K562 (cell line): ENCODE data around the gene AFF1. TPM values are rescaled to one million over a fixed set of nuclear protein-coding genes. Genes with fewer than 3 reads are reported as not detected.

Experiments
- ATAC-seq: fragments of 200-7000 bp; cut with Tn5 transposase; 3 replicates; pipeline ENCODE4 v1.9.1; 2020; ENCODE audit warnings: moderate library complexity
- BruUV-seq: library from RNA; stranded (reverse); fragments of 400-500 nt; replicated peaks from 2 replicates; lab custom pipeline; 2021; lab: Mats Ljungman, UMichigan
- CTCF ChIA-PET: fragments of 300-600 bp; formaldehyde crosslinking; extraction: SDS; loops from one replicate; lab custom pipeline; 2021; ENCODE audit warnings: low intra/inter-chr PET ratio; lab: Yijun Ruan, JAX
- POLR2A ChIA-PET: fragments of 300-600, 350-650 bp; sonication (Branson Sonifier 250); formaldehyde crosslinking; extraction: SDS; loops from one replicate; lab custom pipeline; 2021; ENCODE audit warnings: antibody characterized with exemption, inconsistent platforms; lab: Yijun Ruan, JAX
- DNase-seq, 4 experiments: peaks; one replicate each; pipeline versions ENCODE4 v3.0.0 to v3.0.0-alpha.2; 2011 to 2018; ENCODE audit warnings: low spot score in 3 of 4, mixed read lengths in 3 of 4; ENCODE audit errors: extremely low read depth in 1 of 4
- FAIRE-seq: peaks from 2 replicates; lab custom pipeline; 2011; peaks lifted over from hg19 to GRCh38; lab: Jason Lieb, UNC
- H2AFZ ChIP-seq: 2 replicates; pipeline ENCODE4 v1.6.0; 2011; ENCODE audit warnings: low read depth, low read length, control low read depth, inconsistent platforms
- H3K27ac ChIP-seq: fragments of 200-600 bp; 3 replicates; pipeline ENCODE4 v1.8.0; 2011; ENCODE audit warnings: low read depth, mild to moderate bottlenecking, control low read depth, inconsistent platforms, low read length, moderate library complexity, mixed read lengths; ENCODE audit errors: extremely low read depth
- H3K27me3 ChIP-seq, 2 experiments: fragments of 300-600 bp in 1 of 2; 2 replicates in 1 of 2; 3 replicates in 1 of 2; pipeline versions ENCODE4 v1.6.0 to v1.8.0; 2011; ENCODE audit warnings: inconsistent platforms in 2 of 2, low read length in 2 of 2, mild to moderate bottlenecking in 1 of 2, mixed read lengths in 1 of 2, moderate library complexity in 1 of 2; ENCODE audit not compliant: control insufficient read depth in 2 of 2, insufficient read depth in 2 of 2
- H3K36me3 ChIP-seq: fragments of 300-600 bp; 3 replicates; pipeline ENCODE4 v1.8.0; 2011; ENCODE audit warnings: mild to moderate bottlenecking, low read length, inconsistent platforms; ENCODE audit not compliant: control insufficient read depth, insufficient read depth
- H3K4me1 ChIP-seq, 2 experiments: fragments of 200-600 bp in 1 of 2; replicated peaks in 1 of 2; 2 replicates in 1 of 2; 3 replicates in 1 of 2; pipeline versions ENCODE4 v1.5.1 to v1.8.0; 2011; ENCODE audit warnings: inconsistent platforms in 2 of 2, low read length in 2 of 2, mild to moderate bottlenecking in 1 of 2, mixed read lengths in 1 of 2, moderate library complexity in 1 of 2; ENCODE audit not compliant: control insufficient read depth in 2 of 2, insufficient read depth in 2 of 2
- H3K4me2 ChIP-seq: 2 replicates; pipeline ENCODE4 v1.6.1; 2011; ENCODE audit warnings: low read length, control low read depth, inconsistent platforms, mixed read lengths; ENCODE audit not compliant: insufficient read depth
- H3K4me3 ChIP-seq: fragments of 200-600 bp; sonication (generic), shearing (Covaris generic); 2 replicates; pipeline ENCODE4 v1.5.1; 2016; ENCODE audit warnings: control low read depth, inconsistent platforms
- H3K79me2 ChIP-seq: fragments of 200-600 bp; 3 replicates; pipeline ENCODE4 v1.8.0; 2011; ENCODE audit warnings: low read length, inconsistent platforms; ENCODE audit not compliant: control insufficient read depth, insufficient read depth
- H3K9ac ChIP-seq, 2 experiments: 2 replicates each; pipeline versions ENCODE4 v1.6.0 to v1.6.1; 2011; ENCODE audit warnings: low read depth in 2 of 2, low read length in 2 of 2, control low read depth in 1 of 2, inconsistent platforms in 1 of 2, mild to moderate bottlenecking in 1 of 2, mixed read lengths in 1 of 2; ENCODE audit not compliant: insufficient read depth in 1 of 2
- H3K9me1 ChIP-seq: one replicate; pipeline ENCODE4 v1.6.0; 2011; ENCODE audit warnings: inconsistent platforms, mild to moderate bottlenecking, low read length, moderate library complexity; ENCODE audit not compliant: control insufficient read depth, insufficient read depth
- H3K9me3 ChIP-seq: replicated peaks from 2 replicates; pipeline ENCODE4 v1.5.1; 2011; ENCODE audit warnings: low read depth, low read length, inconsistent platforms; ENCODE audit not compliant: control insufficient read depth, insufficient read depth
- H4K20me1 ChIP-seq: replicated peaks from 2 replicates; pipeline ENCODE4 v1.6.1; 2011; ENCODE audit warnings: low read length, inconsistent platforms, mixed read lengths; ENCODE audit not compliant: control insufficient read depth, insufficient read depth
- ADNP ChIP-seq: fragments of 200-800 bp; sonication (Bioruptor generic); IDR thresholded peaks from 2 replicates; pipeline ENCODE4 v1.6.1; 2016; ENCODE audit warnings: missing genetic modification characterization, missing compliant biosample characterization
- C11orf30 ChIP-seq: fragments of 450-650 bp; IDR thresholded peaks from 2 replicates; pipeline ENCODE4 v1.6.1; 2016; ENCODE audit warnings: low read depth, mild to moderate bottlenecking
- CBFA2T2 ChIP-seq: fragments of 450-650 bp; conservative IDR thresholded peaks from 2 replicates; pipeline ENCODE4 v1.6.1; 2017; ENCODE audit warnings: mild to moderate bottlenecking
- CLOCK ChIP-seq: fragments of 250-450 bp; sonication (Bioruptor Pico); IDR thresholded peaks from 2 replicates; pipeline ENCODE4 v1.4.0; 2020; ENCODE audit warnings: mild to moderate bottlenecking, moderate library complexity, borderline replicate concordance
- FOXJ2 ChIP-seq: fragments of 200-800 bp; sonication (Bioruptor generic); IDR thresholded peaks from 2 replicates; pipeline ENCODE4 v1.6.1; 2016; ENCODE audit warnings: missing genetic modification characterization, missing compliant biosample characterization
- MAFF ChIP-seq: IDR thresholded peaks from 2 replicates; pipeline ENCODE4 v1.6.1; 2012; ENCODE audit warnings: low read length, improper control_type of control experiment
- MAFG ChIP-seq: fragments of 450-650 bp; conservative IDR thresholded peaks from 2 replicates; pipeline ENCODE4 v1.6.1; 2016; ENCODE audit warnings: missing genetic modification characterization, missing compliant biosample characterization
- MEF2D ChIP-seq: conservative IDR thresholded peaks from 2 replicates; pipeline ENCODE4 v1.6.1; 2016; ENCODE audit warnings: low read depth, missing genetic modification characterization, missing compliant biosample characterization
- RREB1 ChIP-seq: fragments of 250-450 bp; sonication (Bioruptor Pico); IDR thresholded peaks from 2 replicates; pipeline ENCODE4 v1.4.0; 2020
- TGIF2 ChIP-seq: sonication (generic); formaldehyde crosslinking; IDR thresholded peaks from 2 replicates; pipeline ENCODE4 v1.8.1; 2022; ENCODE audit warnings: mild to moderate bottlenecking, missing genetic modification reagents, moderate library complexity
- ZBTB34 ChIP-seq: fragments of 250-450 bp; sonication (Bioruptor Pico); IDR thresholded peaks from 2 replicates; pipeline ENCODE4 v1.8.0; 2021; ENCODE audit warnings: mild to moderate bottlenecking, moderate library complexity
- ZNF23 ChIP-seq: fragments of 250-450 bp; sonication (Bioruptor Pico); IDR thresholded peaks from 2 replicates; pipeline ENCODE4 v1.4.0; 2020; ENCODE audit warnings: mild to moderate bottlenecking
- ZNF316 ChIP-seq: fragments of 450-650 bp; IDR thresholded peaks from 2 replicates; pipeline ENCODE4 v1.6.1; 2016
- WGBS: fragments of 100-300 bp; shearing (Covaris generic); methylation state at CpG from one replicate; pipeline ENCODE4 v1.1.6; 2016; ENCODE audit warnings: low coverage, mixed read lengths; ENCODE audit not compliant: insufficient coverage; ENCODE audit errors: missing lambda C conversion rate; 5-methylcytosine and 5-hydroxymethylcytosine counted together
- in situ Hi-C: fragments of 300-500 bp; cut with MboI; formaldehyde crosslinking; loops from 4 replicates; pipeline ENCODE4 v1.15.0; 2018; ENCODE audit warnings: inconsistent platforms, mixed read lengths
- intact Hi-C: fragments of 100-400 bp; cut with micrococcal nuclease; formaldehyde crosslinking; loops from 2 replicates; pipeline ENCODE4 v1.14.2; 2022
- polyA plus RNA-seq, 8 experiments: library from polyadenylated mRNA; depleted of rRNA in 4 of 8; stranded (reverse) in 5 of 8; unstranded in 3 of 8; fragments of >200 nt; fragmentation: Nextera tagmentation in 2 of 8; fragmentation: Illumina TruSeq in 1 of 8; extraction: Ambion mirVana in 2 of 8; extraction: Trizol in 1 of 8; gene quantifications; 2 replicates each; pipeline versions ENCODE4 v1.2.1 to v1.2.3, GENCODE V29; 2011 to 2014; ENCODE audit warnings: inconsistent platforms in 1 of 8, missing spikeins in 1 of 8
- total RNA-seq, 7 experiments: library from RNA; depleted of rRNA in 6 of 7; stranded (reverse); fragments of >200 nt in 6 of 7; fragmentation: Illumina TruSeq in 2 of 7; extraction: Trizol in 2 of 7; gene quantifications; 2 replicates each; pipeline versions ENCODE4 v1.2.1 to v1.2.3, GENCODE V29; 2011 to 2021; ENCODE audit warnings: low replicate concordance in 1 of 7

The AFF1 gene
- total and polyA plus RNA-seq, 9 of the 15 experiments (the other 6 are each of a cell fraction or from before 2014, with no cell fraction given) = 4.1 to 47.5 (median 17.2) TPM

- ATAC-seq = no peak
- intact Hi-C loops = no loop called here
- no peak for TF ChIP-seq CLOCK
- TF ChIP-seq CBFA2T2 = no peak
- no peak for TF ChIP-seq ZBTB34
- no peak for TF ChIP-seq FOXJ2 (tag)
- TF ChIP-seq ZNF23 (CRISPR knock-in tag) = no peak
- peak; percentile 56 for TF ChIP-seq MAFF
- no peak for TF ChIP-seq ADNP (tag)
- peak; percentile 55; the same call in 1 of the 2 replicates for TF ChIP-seq C11orf30
- TF ChIP-seq ZNF316 = peak; percentile 77
- TF ChIP-seq MAFG = peak; percentile 37; the same call in 1 of the 2 replicates
- TF ChIP-seq TGIF2 = no peak
- no peak for TF ChIP-seq MEF2D (tag)
- TF ChIP-seq RREB1 (CRISPR knock-in tag) = no peak
Measured at GRCh38 chr4:87090305-87090704, 155.5 kb downstream of the AFF1 start.

More at GRCh38 chr4:87090305-87090704, 155.5 kb downstream of the AFF1 start:
- WGBS = 92% methylated on average over 3 of the region's 3 CpGs
- Histone ChIP-seq H4K20me1 (0 out of 2 replicates have a peak, but pooled peaks cover 6% of the 10 kb centered on the region), H3K27ac (no peak overlapping the region), H3K79me2 (peaks cover 10% of the 10 kb centered on the region; the same call in 1 of the 3 replicates), H3K4me1 (peaks cover 5 to 14% of the 10 kb centered on the region in 2 experiments; a peak in 3 of 5 replicates), H3K9me1 (no peaks in the 10 kb centered on the region), H3K4me2 (no peak overlapping the region), H3K4me3 (no peak overlapping the region), H3K27me3 (no peaks in the 10 kb centered on the region), H3K9me3 (no peaks in the 10 kb centered on the region), H3K36me3 (peaks cover 57% of the 10 kb centered on the region), H2AFZ (no peak overlapping the region), H3K9ac (no peak overlapping the region)
- POLR2A ChIA-PET = no interaction called here
- FAIRE-seq = no peak
- CTCF ChIA-PET = no interaction called here
- DNase-seq = no peak
- in situ Hi-C loops = loop anchor here (5.0 kb wide), 1 partner anchor 163 kb away; no protein-coding TSS in a partner anchor
- no TSS peak for BruUV-seq
